Measurements from ENCODE around the gene ZNF700. TPM values are rescaled to one million over a fixed set of nuclear protein-coding genes. Genes with fewer than 3 reads are reported as not detected.
"Not testable (repeated sequence)": the region's sequence is repeated elsewhere in the genome, so short reads cannot be mapped to it uniquely, and the experiment has no call there.

The ZNF700 gene
- total RNA-seq, result 11.9 and 12.2 TPM in 2 replicates

DNA sequence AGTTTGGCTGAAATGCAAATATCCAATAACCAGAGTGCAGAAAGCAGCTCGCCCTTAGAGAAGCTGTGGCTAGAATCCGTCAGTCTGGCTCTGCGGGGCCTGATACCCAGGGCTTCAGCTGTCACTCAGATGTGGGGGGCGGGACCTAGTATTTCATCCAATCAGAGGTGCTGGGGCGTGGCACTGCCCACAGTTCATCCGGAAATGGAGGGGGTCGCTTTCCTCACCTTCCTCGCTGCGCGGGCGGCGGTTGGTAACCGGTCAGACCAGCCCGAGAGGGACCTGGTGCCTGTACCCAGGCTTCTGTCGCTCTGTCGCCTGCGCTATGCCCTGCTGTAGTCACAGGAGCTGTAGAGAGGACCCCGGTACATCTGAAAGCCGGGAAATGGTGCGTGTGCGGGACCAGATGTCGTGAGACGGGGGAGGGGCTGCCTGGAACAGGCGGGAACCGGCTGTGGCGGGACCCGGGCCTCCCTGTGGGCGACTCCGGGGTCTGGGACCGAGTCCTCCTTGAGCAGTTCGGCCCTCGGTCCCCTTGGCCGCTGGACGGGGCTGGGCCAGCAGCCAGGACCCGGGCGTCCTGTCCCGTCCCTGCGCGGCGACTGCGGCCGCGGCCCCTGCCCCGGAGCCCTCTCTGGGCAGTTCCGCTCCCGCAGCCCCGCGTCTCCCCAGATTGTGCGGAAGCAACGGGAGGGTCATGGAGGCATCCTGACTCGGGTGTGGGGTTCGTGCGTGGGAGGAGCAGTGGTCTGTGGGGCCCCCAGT is at the start of gene ZNF700:
Gene ZNF700, plus strand, starts transcription at position 222 of the 765 bp plus-strand sequence. Its CDS starts 104 bp downstream, at position 326.
- DNase-seq (ENCODE audit: low spot score), result peak; percentile 89
- peak within 1 kb of the TSS; percentile 98 for H3K27ac Mint-ChIP-seq
- H3K9me3 Mint-ChIP-seq, result peaks cover 21% of the 10 kb centered on the region
- no peaks in the 10 kb centered on the region for H3K27me3 Mint-ChIP-seq (ENCODE audit: insufficient read depth)
- intact Hi-C loops (cut with micrococcal nuclease), result loop anchor here (1.0 to 10.0 kb wide), 12 partner anchors 39 to 627 kb away; partner anchors contain the start of genes ODAD3, PRKCSH, ZNF136 and ZNF20
- peak within 1 kb of the TSS; percentile 96 for H3K4me3 Mint-ChIP-seq
- H3K36me3 Mint-ChIP-seq (ENCODE audit: low read depth), result peaks cover 35% of the 10 kb centered on the region
- H3K4me1 Mint-ChIP-seq (ENCODE audit: low read depth), result peaks cover 33% of the 10 kb centered on the region

DNA sequence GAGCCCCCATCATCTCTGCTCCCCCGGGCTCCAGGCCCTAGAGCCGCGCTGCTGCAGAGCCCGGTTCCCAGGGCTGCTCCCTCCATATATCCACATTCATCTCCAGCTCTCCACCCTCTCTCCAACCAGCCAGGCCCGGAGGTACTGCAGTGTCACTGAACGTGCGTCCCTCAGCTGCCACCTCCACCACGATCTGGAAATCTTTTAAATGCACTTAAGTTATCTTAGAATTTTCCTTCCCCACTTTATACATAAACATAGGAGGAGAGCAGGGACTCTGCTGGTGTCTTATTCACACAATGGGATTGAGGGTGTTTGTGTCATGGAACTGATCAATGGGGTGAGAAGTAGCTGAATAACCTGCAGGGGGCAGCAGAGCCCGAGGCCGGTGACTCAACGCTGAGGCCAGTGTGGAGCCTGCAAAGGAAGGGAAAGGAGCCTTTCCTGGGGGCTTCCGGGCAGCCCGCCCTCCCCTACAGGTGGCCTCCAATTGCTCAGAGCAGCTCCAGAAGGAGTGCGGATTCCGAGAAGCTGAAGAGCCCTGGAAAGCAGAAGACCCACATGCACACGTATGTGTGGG is 45.1 kb upstream of the ZNF700 start:
- H3K4me3 Mint-ChIP-seq; H3K27me3 Mint-ChIP-seq (ENCODE audit: insufficient read depth); H3K27ac Mint-ChIP-seq; H3K4me1 Mint-ChIP-seq (ENCODE audit: low read depth); H3K36me3 Mint-ChIP-seq (ENCODE audit: low read depth); DNase-seq (ENCODE audit: low spot score): not testable (repeated sequence)
- peaks cover 16% of the 10 kb centered on the region for H3K9me3 Mint-ChIP-seq
- intact Hi-C loops (cut with micrococcal nuclease), result loop anchor here (5.0 kb wide), 1 partner anchor 178 kb away; no protein-coding TSS in a partner anchor

DNA sequence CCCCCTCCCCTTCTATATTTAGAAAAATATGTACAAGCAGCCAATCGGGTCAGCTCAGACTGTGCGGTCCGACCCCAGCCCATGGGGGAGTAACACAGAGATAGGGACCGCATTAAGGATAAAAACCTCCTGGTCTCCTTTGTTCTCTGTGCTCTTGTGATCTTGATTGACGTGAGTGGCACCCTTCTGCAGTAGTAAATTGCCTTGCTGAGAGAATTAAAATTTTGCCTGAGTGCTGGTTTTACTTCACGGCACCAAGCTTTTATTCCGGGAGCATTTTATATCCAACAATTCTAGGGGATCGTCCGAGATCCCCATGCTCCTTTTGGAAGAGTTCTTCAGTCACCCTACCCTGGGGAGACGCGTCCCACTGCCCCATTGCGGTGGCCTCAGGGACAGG is 44.3 kb upstream of the ZNF700 start:
- H3K27ac Mint-ChIP-seq, result no peak overlapping the region
- no peaks in the 10 kb centered on the region for H3K27me3 Mint-ChIP-seq (ENCODE audit: insufficient read depth)
- peaks cover 13% of the 10 kb centered on the region for H3K9me3 Mint-ChIP-seq
- DNase-seq (ENCODE audit: low spot score), result no peak
- intact Hi-C loops (cut with micrococcal nuclease), result loop anchor here (5.0 kb wide), 1 partner anchor 177 kb away; no protein-coding TSS in a partner anchor
- peaks cover 4% of the 10 kb centered on the region for H3K4me1 Mint-ChIP-seq (ENCODE audit: low read depth)
- no peak overlapping the region for H3K4me3 Mint-ChIP-seq
- no peaks in the 10 kb centered on the region for H3K36me3 Mint-ChIP-seq (ENCODE audit: low read depth)

DNA sequence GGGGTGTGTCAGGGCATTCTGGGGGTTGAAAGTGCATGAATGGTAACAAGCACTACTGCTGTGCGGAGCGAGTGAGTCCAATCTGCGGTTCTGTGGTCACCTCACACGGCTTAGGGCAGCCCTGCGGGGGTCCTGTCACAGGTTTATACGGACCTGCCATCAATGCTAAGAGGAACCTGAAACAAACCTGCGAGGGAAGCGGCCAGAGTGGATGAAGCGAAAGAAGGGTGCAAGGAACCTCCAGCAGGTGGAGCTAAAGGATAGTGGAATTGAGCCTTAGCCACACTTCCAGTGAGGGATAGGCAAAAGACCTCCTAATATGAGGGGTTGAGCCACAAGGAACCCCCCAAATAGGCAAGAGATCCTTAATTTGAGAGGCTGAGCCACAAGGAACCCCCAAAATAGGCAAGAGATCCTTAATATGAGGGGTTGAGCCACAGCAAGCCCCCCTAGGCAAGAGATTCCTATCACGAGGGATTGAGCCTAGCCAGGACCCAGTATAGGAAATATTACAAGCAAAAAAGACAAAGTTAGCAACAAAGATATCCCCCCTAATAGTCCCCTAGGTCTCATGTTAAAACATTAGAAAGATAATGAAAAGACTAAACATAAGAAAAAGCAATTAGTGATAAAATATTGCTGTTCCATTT is 43.6 kb upstream of the ZNF700 start:
- intact Hi-C loops (cut with micrococcal nuclease), result loop anchor here (1.0 to 5.0 kb wide), 5 partner anchors 42 to 260 kb away; no protein-coding TSS in a partner anchor
- Mint-ChIP-seq H3K36me3 (ENCODE audit: low read depth) (peaks cover under 1% of the 10 kb centered on the region), H3K9me3 (peaks cover 11% of the 10 kb centered on the region), H3K27ac (no peak overlapping the region), H3K4me3 (no peak overlapping the region), H3K27me3 (ENCODE audit: insufficient read depth) (no peaks in the 10 kb centered on the region), H3K4me1 (ENCODE audit: low read depth) (peaks cover 4% of the 10 kb centered on the region)
- peak; percentile 43 for DNase-seq (ENCODE audit: low spot score)

DNA sequence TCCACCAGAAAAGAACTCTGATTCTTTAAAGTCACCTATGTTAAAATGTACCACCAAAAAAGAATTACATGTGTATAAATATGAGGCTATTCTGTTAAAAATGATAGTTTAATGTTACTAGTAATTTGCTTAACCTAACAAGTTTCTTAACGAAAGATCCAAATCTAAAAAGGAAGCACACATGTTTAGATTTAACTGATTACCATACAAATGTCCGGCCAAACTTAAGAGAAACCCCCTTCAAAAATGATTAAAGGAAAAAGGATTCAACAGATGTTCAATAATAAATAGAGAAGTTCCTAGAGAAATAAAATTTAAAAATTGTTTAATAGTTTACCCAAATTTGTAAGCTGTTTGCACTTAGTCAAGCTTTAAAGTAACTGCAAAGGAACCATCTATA is 42.3 kb upstream of the ZNF700 start:
- Mint-ChIP-seq H3K27me3 (ENCODE audit: insufficient read depth) (no peaks in the 10 kb centered on the region), H3K27ac (no peak overlapping the region), H3K4me3 (no peak overlapping the region), H3K4me1 (ENCODE audit: low read depth) (peaks cover 7% of the 10 kb centered on the region), H3K36me3 (ENCODE audit: low read depth) (peaks cover 4% of the 10 kb centered on the region), H3K9me3 (peaks cover 12% of the 10 kb centered on the region)
- no peak for DNase-seq (ENCODE audit: low spot score)
- intact Hi-C loops (cut with micrococcal nuclease), result loop anchor here (5.0 kb wide), 1 partner anchor 175 kb away; no protein-coding TSS in a partner anchor

DNA sequence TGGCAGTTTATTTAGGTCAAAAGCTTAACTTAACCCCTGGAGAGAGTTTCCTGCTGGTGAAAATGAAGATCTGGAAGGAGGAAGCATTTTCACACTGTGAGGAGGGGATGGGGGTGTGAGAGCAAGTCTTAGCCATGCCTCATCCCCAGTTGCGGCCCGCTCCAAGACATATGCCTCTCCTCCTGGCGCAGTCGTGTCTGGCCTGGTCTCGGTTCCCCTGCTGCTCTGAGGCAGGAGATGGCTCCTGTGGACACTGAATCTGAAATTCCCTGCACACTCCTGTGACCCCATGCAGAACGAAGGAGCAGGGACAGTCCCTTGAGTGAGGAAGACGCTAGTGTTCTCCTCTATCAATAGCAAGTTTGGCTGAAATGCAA is 37.7 kb upstream of the ZNF700 start:
- H3K36me3 Mint-ChIP-seq (ENCODE audit: low read depth), result peaks cover 4% of the 10 kb centered on the region
- peaks cover 20% of the 10 kb centered on the region for H3K4me1 Mint-ChIP-seq (ENCODE audit: low read depth)
- DNase-seq (ENCODE audit: low spot score), result no peak
- H3K27ac Mint-ChIP-seq, result no peak overlapping the region
- no peaks in the 10 kb centered on the region for H3K27me3 Mint-ChIP-seq (ENCODE audit: insufficient read depth)
- H3K9me3 Mint-ChIP-seq, result peaks cover 5% of the 10 kb centered on the region
- peak overlapping the region; percentile 84 for H3K4me3 Mint-ChIP-seq
- intact Hi-C loops (cut with micrococcal nuclease), result no loop called here

DNA sequence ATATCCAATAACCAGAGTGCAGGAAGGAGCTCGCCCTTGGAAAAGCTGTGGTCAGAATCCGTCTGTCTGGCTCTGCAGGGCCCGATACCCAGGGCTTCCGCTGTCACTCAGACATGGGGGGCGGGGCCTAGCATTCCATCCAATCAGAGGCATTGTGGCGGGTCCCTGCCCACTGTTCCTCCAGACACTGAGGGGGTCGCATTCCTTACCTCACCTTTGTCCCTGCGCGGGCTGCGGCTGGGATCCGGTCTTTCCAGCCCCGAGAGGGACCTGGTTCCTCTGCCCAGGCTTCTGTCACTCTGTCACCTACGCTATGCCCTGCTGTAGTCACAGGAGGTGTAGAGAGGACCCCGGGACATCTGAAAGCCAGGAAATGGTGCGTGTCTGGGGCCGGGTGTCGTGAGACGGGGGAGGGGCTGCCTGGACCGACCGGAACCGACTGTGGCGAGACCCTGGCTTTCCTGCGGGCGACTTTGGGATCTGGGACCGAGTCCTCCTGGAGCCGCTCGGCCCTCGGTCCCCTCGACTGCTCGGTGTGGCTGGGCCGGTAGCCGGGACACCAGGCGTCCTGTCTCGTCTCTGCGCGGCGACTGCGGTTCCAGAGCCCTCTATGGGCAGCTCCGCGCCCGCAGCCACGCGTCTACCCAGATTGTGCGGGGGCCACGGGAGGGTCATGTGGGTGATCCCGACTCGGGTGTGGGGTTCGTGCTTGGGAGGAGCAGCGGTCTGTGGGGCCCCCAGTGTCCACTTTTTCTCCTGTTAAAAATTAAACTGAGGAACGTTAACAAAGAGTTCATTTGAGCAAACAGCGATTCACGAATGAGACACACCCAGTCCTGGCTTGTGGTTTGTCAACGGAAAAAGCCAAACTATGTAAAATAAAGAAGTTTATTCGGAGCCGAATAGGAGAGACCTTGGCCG is 37.0 kb upstream of the ZNF700 start, which contains the start of gene ZNF69:
Gene ZNF69, plus strand, starts transcription at position 172 of the 921 bp plus-strand sequence. Its CDS starts 142 bp downstream, at position 314.
- peaks cover 20% of the 10 kb centered on the region for H3K4me1 Mint-ChIP-seq (ENCODE audit: low read depth)
- peak within 1 kb of the TSS; percentile 84 for H3K4me3 Mint-ChIP-seq
- intact Hi-C loops (cut with micrococcal nuclease), result no loop called here
- peak; percentile 14 for DNase-seq (ENCODE audit: low spot score)
- H3K9me3 Mint-ChIP-seq, result peaks cover 5% of the 10 kb centered on the region
- H3K36me3 Mint-ChIP-seq (ENCODE audit: low read depth), result peaks cover 4% of the 10 kb centered on the region
- peak within 1 kb of the TSS; percentile 61 for H3K27ac Mint-ChIP-seq
- H3K27me3 Mint-ChIP-seq (ENCODE audit: insufficient read depth), result no peaks in the 10 kb centered on the region

DNA sequence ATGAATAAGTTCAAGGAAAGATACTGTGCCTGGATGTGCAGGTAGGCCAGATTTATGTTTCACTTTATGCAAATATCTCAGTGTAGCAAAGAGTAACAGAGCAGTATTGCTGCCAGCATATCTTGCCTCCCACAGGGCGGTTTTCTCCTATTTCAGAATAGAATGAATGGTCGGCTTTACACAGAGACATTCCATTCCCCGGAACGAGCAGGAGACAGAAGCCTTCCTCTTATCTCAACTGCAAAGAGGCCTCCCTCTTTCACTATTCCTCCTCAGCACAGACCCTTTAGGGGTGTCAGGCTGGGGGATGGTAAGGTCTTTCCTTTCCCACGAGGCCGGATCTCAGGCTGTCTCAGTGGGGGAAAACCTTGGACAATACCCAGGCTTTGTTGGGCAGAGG is 35.0 kb upstream of the ZNF700 start:
- H3K9me3 Mint-ChIP-seq, result peaks cover 20% of the 10 kb centered on the region
- intact Hi-C loops (cut with micrococcal nuclease); H3K27me3 Mint-ChIP-seq (ENCODE audit: insufficient read depth); H3K27ac Mint-ChIP-seq; H3K4me3 Mint-ChIP-seq; H3K36me3 Mint-ChIP-seq (ENCODE audit: low read depth); DNase-seq (ENCODE audit: low spot score): not testable (repeated sequence)
- peaks cover 20% of the 10 kb centered on the region for H3K4me1 Mint-ChIP-seq (ENCODE audit: low read depth)

DNA sequence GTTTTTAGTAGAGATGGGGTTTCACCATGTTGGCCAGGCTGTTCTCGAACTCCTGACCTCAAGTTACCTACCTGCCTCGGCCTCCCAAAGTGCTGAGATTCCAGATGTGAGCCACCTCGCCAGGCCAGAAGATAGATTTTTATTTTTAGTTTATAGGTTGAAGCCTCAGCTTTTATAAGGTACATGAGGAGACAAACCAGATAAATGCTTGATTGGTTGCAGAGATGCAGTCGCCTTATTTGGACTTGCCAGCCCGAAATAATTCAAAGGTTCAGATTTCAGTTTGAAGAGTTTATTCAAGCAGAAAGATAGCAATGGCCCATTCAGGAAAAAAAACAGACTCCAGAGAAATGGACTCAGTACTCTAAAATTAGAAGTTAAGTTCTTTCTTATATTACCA is 34.3 kb upstream of the ZNF700 start:
- peaks cover 6% of the 10 kb centered on the region for H3K36me3 Mint-ChIP-seq (ENCODE audit: low read depth)
- intact Hi-C loops (cut with micrococcal nuclease), result no loop called here
- DNase-seq (ENCODE audit: low spot score), result no peak

DNA sequence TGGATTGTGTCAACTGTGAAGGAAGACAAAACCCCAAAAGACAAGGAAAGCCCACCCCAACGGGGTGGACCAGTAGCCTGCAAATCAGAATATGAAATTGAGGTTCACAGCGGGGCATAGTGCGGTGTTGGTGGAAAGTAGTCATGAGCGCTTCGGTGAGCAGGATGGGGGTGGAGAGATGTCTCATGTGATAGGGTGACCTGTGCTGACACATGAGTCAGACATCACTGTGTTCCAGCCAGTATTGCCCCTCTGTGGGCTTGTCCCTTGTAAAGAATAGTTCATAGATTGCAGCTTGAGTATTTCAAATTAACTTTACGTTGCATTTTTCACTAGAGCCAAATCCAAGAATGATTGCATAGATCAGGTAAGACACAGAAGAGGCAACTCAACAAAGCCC is 30.1 kb upstream of the ZNF700 start:
- no peak for DNase-seq (ENCODE audit: low spot score)
- H3K27ac Mint-ChIP-seq, result no peak overlapping the region
- H3K36me3 Mint-ChIP-seq (ENCODE audit: low read depth), result peaks cover 3% of the 10 kb centered on the region
- no peaks in the 10 kb centered on the region for H3K4me1 Mint-ChIP-seq (ENCODE audit: low read depth)
- peaks cover 35% of the 10 kb centered on the region for H3K9me3 Mint-ChIP-seq
- no peak overlapping the region for H3K4me3 Mint-ChIP-seq
- no peaks in the 10 kb centered on the region for H3K27me3 Mint-ChIP-seq (ENCODE audit: insufficient read depth)
- intact Hi-C loops (cut with micrococcal nuclease), result no loop called here

More for the DNA sequence above, 34.3 kb upstream of the ZNF700 start:
- H3K27ac Mint-ChIP-seq, result no peak overlapping the region
- no peaks in the 10 kb centered on the region for H3K27me3 Mint-ChIP-seq (ENCODE audit: insufficient read depth)
- no peak overlapping the region for H3K4me3 Mint-ChIP-seq
- H3K4me1 Mint-ChIP-seq (ENCODE audit: low read depth), result peaks cover 20% of the 10 kb centered on the region
- H3K9me3 Mint-ChIP-seq, result peaks cover 25% of the 10 kb centered on the region

DNA sequence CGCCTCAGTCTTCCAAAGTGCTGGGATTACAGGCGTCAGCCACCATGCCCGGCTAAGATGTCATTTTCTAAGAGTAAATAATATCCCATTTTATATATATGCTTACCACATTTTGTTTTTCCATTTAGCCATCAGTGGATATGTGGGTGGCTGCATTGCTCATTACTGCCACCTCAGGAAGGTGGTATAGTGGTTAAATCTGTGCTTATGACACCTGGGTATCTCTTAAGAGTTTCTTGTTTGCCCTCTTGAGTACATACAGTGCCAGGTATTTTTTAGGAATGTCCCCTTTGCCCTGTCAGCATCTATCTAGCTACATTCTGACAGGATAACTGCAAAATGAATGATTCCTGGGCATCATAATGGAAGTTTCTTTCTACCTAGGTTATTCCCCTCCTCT is 22.7 kb upstream of the ZNF700 start:
- Mint-ChIP-seq H3K9me3 (peaks cover 69% of the 10 kb centered on the region), H3K4me1 (ENCODE audit: low read depth) (no peaks in the 10 kb centered on the region), H3K4me3 (no peak overlapping the region), H3K36me3 (ENCODE audit: low read depth) (peaks cover 7% of the 10 kb centered on the region), H3K27ac (no peak overlapping the region), H3K27me3 (ENCODE audit: insufficient read depth) (no peaks in the 10 kb centered on the region)
- no peak for DNase-seq (ENCODE audit: low spot score)
- intact Hi-C loops (cut with micrococcal nuclease), result no loop called here

DNA sequence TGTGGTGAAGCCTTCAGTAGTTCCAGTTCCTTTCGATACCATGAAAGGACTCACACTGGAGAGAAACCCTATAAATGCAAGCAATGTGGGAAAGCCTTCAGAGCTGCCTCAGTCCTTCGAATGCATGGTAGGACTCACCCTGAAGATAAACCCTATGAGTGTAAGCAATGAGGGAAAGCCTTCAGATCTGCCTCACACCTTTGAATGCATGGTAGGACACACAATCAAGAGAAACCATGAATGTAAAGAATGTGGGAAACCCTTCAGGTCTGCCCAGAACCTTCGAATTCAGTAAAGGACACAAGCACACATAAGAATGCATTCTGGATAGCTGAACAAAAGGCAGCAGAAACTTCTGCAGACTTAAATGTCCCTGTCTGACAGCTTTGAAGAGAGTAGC is 19.0 kb upstream of the ZNF700 start:
- Mint-ChIP-seq H3K4me1 (ENCODE audit: low read depth) (no peaks in the 10 kb centered on the region), H3K9me3 (peaks cover 77% of the 10 kb centered on the region), H3K27me3 (ENCODE audit: insufficient read depth) (no peaks in the 10 kb centered on the region)

More for the DNA sequence above, 19.0 kb upstream of the ZNF700 start:
- no peak for DNase-seq (ENCODE audit: low spot score)
- intact Hi-C loops (cut with micrococcal nuclease), result no loop called here
- Mint-ChIP-seq H3K27ac (no peak overlapping the region), H3K36me3 (ENCODE audit: low read depth) (peaks cover 5% of the 10 kb centered on the region), H3K4me3 (no peak overlapping the region)

Measured in activated T-helper 1 cell treated with anti-CD3 and anti-CD28 coated beads, Interleukin-12 subunit alpha, Interleukin-12 subunit beta, Interleukin-2, Interleukin-4 antibody, amounts not matched to agents 30 ng/mL and 10 ng/mL and 1 ng/mL, durations not matched to agents 14 hours and 24 hours and 36 hours (primary cell).